GF-D8 (cell line): ENCODE measurements around the gene C10orf53.
"Not testable (repeated sequence)": the region's sequence is repeated elsewhere in the genome, so short reads cannot be mapped to it uniquely, and the experiment has no call there.

Experiments
- DNase-seq: peaks from one replicate; lab custom pipeline; 2025; lab: John Stamatoyannopoulos, UW

Gene C10orf53

GRCh38 chr10:49688261-49688846, 8.9 kb downstream of the C10orf53 start:
- DNase-seq, result no peak

GRCh38 chr10:49688920-49689319, 9.5 kb downstream of the C10orf53 start:
- DNase-seq, result no peak

GRCh38 chr10:49689882-49690510, 10.5 kb downstream of the C10orf53 start:
- no peak for DNase-seq

DNA sequence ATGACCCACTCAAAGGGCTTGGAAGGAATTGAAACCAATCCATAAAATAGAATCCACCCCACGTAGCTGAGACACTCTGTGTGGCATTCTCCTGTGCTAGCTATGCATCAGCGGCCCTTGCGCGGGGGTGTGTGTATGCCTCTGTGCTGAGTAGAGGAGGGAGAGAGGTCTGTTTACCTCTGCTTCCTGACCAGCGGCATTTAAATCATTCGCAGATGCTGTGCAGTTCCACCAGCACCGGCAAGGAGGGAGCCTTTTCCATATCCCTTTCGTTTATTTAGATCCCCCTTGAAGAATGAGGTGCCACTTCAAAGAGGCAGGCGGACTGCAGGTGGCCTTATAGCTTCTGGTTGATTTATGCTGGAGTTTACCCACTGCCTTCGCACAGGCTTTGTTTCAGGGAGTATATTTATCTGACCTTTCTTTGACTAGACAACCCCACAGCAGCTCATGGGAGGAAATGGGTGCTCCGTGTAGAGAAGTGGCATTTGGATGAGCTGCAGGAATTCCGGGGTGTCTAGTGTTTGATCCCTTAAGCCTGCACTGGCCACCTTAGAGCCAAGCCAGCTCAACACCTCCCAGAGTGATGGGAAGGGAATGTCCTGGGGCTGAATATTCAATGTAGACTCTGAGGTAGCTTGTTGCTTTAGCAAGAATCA, 11.4 kb downstream of the C10orf53 start:
- no peak for DNase-seq

GRCh38 chr10:49691588-49691987, 12.1 kb downstream of the C10orf53 start:
- DNase-seq, result no peak

DNA sequence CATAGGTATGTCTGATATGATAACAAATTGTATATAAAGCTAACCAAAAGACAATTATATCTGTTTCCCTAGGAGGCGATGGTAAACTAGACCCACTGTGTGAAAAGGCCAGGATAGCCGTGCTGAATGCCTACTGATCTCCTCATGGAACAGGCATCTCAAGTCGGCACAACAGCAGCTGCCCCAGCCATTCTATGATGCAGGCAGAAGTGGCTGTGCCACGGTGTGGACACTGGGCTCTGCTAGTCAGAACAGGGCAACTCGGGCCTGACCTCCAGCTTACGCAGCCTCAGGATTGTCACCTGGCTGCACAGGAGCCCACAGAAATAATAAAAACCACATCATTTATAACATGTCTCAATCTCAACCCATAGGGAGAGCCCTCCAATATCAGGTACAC, 15.0 kb downstream of the C10orf53 start:
- DNase-seq, result no peak

DNA sequence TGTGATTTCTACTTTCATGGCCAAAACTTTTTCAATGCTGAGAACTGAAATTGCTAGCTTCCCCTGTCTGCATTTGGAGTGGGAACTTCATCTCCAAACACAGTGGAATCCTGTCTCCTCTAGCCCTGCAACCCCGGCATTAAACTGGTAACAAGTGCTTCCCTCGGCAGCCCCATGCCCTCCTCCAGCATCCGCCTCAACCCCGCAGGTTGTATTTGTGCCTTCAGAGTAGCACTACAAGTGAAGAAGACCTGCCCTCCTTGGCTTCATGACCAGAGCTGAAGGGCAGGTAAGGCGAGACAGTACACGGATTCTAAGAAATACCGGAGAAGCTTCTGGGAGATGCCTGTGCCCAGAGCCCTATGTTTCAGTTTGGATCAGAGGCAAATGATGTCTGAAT, 16.9 kb downstream of the C10orf53 start:
- DNase-seq, result no peak

DNA sequence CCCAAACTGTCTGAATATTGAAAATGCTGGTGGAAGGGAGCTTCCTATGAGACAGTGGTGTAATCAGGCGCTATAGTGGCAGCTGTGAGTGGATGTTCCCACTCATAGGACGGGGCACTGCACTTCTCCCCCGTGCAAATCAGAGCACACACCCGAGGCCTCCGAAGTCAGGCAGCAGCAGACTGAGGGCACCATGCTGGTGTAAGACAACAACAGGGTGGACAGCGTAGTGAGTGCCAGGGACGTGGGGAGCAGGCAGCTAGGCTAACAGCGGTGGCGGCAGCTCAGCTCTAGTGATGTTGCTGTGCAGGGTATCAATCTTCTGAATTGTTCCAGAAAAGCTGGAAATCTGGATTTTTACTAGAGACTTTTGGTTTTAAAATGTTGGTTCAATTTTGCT, 19.2 kb downstream of the C10orf53 start:
- no peak for DNase-seq

- no peak for DNase-seq
These were observed 20.8 kb downstream of the C10orf53 start for GRCh38 chr10:49700211-49700610.

DNA sequence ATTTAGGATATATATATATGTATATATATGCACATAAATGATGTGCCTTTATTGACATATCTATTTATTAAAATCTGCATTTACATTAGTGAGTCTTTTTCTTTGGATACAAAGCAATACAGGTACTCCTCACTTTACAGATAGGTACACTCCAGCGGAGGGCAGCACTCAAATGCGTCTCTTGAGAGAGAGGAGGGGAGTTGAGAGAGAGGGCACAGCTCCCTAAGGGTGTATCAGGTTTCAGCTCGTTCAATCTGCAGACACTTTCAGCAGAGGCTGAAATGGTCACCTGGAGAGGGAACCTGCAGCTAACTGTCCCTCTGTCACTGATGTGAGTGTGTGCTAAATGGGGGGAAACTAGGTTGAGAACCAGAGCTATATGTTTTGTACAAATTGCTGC, 21.5 kb downstream of the C10orf53 start:
- DNase-seq, result no peak

- DNase-seq, result no peak
These were observed 28.1 kb downstream of the C10orf53 start for GRCh38 chr10:49707585-49707984.

DNA sequence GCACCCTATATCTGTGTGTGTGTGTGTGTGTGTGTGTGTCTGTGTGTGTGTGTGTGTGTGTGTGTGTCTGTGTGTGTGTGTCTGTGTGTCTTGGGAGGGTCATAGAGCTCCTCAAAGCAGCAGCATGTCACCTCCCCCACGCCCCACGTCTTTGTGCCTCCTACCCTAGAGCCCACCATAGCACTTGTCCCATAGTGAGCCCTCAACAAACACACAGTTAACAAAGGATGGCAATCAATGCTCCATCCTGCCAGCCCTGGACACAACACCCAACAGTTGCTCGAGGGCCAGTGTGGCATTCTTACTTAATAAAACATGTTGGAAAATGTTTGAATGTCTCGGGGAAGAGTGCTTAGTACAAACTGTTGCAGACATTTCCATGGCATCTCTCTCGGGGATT, 30.5 kb downstream of the C10orf53 start:
- no peak for DNase-seq

GRCh38 chr10:49710966-49711365, 31.5 kb downstream of the C10orf53 start:
- no peak for DNase-seq

- DNase-seq, result no peak
These were observed 32.0 kb downstream of the C10orf53 start for GRCh38 chr10:49711481-49711880.

DNA sequence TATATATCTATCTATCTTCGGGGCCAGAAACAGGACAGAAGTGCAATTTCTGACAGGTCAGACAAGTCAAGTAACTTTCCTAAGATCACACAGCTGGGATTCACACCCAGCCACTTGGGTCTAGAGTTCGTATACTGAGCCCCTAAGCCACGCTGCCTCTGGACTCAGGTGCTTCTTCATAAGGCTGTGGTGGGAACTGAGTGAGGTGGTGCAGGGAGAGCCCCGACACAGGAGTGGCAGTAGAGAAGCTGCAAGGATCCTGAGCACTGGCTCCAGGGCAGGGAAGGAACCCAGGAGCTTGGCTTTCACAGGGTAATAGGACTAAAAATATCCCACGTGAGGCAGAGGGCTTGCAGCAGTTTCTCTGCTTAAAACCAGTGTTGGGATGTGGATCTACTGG, 33.8 kb downstream of the C10orf53 start:
- DNase-seq, result no peak

DNA sequence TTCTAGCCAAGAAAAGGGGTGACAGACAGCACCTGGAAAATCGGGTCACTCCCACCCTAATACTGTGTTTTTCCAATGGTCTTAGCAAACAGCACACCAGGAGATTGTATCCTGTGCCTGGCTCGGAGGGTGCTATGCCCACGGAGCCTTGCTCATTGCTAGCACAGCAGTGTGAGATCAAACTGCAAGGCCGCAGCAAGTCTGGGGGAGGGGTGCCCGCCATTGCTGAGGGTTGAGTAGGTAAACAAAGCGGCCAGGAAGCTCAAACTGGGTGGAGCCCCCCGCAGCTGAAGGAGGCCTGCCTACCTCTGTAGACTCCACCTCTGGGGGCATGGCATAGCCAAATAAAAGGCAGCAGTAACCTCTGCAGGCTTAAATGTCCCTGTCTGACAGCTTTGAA, 35.7 kb downstream of the C10orf53 start:
- DNase-seq, result not testable (repeated sequence)

- DNase-seq, result no peak
These were observed 47.1 kb downstream of the C10orf53 start for GRCh38 chr10:49726593-49726992.

- no peak for DNase-seq
These were observed 54.4 kb downstream of the C10orf53 start for GRCh38 chr10:49733866-49734265.

GRCh38 chr10:49734676-49735075, 55.2 kb downstream of the C10orf53 start:
- no peak for DNase-seq

DNA sequence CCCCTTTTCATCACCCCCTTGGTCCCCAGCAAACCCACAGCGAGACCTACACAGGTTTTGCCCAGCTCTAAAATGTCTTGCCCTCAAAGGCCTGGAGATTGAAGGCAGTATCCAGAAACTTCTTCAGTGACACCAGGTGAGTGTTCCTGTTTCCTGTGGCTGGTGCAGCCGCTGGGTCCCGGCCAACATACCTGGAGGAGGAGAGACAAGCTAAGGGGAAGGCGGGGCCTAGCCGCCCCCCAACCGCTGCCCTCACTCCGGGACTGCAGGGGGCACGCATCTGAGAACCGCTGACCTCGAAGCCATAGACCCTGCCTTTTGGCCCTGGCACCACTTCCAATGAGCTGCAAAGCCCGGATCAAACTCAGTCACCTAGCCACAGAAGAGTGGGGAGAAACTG, 55.7 kb downstream of the C10orf53 start:
- no peak for DNase-seq

- DNase-seq, result no peak
These were observed 56.6 kb downstream of the C10orf53 start for GRCh38 chr10:49735848-49736563.

DNA sequence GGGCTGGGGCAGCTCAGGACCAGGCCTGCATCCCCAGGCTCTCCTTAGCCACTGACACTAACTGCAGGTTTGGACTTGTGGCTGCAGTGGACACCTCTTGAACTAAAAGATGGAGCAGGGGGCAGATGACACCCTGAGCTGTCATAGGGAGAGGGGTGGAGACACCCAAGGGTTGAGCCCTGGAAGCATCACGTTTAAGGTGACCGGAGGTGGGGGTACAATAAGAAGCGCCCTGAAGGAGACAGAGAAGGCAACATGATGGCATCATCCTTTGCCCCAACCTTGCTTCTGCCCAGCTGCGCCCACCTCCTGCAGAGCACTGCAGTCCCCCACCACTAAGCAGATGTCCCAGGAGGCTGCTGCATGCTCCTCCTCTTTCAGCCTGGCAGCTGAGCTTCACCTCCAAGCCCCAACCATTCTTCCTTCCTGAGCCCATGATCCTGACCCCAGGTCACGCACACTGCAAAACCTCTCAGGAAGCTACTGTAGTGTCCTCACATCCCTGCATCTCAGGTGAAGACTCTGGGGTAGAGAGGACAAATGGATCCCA, 57.2 kb downstream of the C10orf53 start:
- DNase-seq, result no peak
